NT2/D1 (cell line): ENCODE results near the gene SLC47A1.

Experiments used
- SUZ12 ChIP-seq: IDR thresholded peaks from 2 replicates; pipeline ENCODE4 v1.6.1; 2011; ENCODE audit not compliant: insufficient read length, insufficient read depth; ENCODE audit errors: extremely low read depth
- YY1 ChIP-seq: IDR thresholded peaks from 2 replicates; pipeline ENCODE4 v1.6.1; 2011; ENCODE audit not compliant: insufficient read length, insufficient read depth
- ZNF274 ChIP-seq: IDR thresholded peaks from 2 replicates; pipeline ENCODE4 v1.6.1; 2011; ENCODE audit warnings: mild to moderate bottlenecking, low read depth, low read length

GRCh38 chr17:19551591-19552148 is 18.0 kb downstream of the SLC47A1 start:
- TF ChIP-seq YY1: no peak
- TF ChIP-seq ZNF274: no peak
- TF ChIP-seq SUZ12: no peak
